ENCODE measurements around the gene MBL2. TPM values are rescaled to one million over a fixed set of nuclear protein-coding genes. Genes with fewer than 3 reads are reported as not detected.

MBL2 gene
- total RNA-seq, 2 donors from 2014 or later: not detected

DNA sequence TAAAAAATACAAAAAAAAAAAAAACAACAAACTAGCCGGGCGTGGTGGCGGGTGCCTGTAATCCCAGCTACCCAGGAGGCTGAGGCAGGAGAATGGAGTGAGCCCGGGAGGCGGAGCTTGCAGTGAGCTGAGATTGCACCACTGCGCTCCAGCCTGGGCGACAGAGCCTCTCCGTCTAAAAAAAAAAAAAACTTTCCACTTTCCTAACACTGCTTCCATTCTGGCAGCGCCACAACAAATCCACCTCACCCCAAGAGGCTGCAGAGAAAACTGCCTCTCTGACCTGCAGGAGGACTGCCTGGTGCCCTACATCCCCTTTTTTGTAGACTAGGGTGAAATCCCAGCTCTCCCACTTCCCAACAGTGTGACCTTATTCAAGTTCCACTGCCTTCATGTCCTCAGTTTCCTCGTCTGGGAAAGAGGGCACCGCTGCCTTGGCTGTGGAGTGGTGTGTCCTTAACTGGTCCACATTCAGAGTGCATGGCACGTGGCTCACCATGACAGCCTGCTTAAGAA is 2.6 kb upstream of the MBL2 start:
- TF ChIP-seq POLR2A (IDR thresholded peaks at IDR 0.05): no peak
- TF ChIP-seq, protein P1, sequence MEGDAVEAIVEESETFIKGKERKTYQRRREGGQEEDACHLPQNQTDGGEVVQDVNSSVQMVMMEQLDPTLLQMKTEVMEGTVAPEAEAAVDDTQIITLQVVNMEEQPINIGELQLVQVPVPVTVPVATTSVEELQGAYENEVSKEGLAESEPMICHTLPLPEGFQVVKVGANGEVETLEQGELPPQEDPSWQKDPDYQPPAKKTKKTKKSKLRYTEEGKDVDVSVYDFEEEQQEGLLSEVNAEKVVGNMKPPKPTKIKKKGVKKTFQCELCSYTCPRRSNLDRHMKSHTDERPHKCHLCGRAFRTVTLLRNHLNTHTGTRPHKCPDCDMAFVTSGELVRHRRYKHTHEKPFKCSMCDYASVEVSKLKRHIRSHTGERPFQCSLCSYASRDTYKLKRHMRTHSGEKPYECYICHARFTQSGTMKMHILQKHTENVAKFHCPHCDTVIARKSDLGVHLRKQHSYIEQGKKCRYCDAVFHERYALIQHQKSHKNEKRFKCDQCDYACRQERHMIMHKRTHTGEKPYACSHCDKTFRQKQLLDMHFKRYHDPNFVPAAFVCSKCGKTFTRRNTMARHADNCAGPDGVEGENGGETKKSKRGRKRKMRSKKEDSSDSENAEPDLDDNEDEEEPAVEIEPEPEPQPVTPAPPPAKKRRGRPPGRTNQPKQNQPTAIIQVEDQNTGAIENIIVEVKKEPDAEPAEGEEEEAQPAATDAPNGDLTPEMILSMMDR (IDR thresholded peaks at IDR 0.05): no peak
- peaks cover 4% of the 10 kb centered on the region for H3K4me1 ChIP-seq
- no peak overlapping the region for H3K4me3 ChIP-seq
- ATAC-seq (no peak), DNase-seq (no peak)
- H3K27ac ChIP-seq: no peak overlapping the region
- H3K9me3 ChIP-seq: no peaks in the 10 kb centered on the region
- intact Hi-C loops (cut with DNase I): no loop called here
- no peaks in the 10 kb centered on the region for H3K36me3 ChIP-seq (replicated peaks in 1 of 2; ENCODE audit: insufficient read depth in 1 of 2, low read depth in 2 of 2)
- no peaks in the 10 kb centered on the region for H3K27me3 ChIP-seq
- WGBS, 2 donors: 78 to 89% methylated on average over 12 of the region's 12 CpGs

DNA sequence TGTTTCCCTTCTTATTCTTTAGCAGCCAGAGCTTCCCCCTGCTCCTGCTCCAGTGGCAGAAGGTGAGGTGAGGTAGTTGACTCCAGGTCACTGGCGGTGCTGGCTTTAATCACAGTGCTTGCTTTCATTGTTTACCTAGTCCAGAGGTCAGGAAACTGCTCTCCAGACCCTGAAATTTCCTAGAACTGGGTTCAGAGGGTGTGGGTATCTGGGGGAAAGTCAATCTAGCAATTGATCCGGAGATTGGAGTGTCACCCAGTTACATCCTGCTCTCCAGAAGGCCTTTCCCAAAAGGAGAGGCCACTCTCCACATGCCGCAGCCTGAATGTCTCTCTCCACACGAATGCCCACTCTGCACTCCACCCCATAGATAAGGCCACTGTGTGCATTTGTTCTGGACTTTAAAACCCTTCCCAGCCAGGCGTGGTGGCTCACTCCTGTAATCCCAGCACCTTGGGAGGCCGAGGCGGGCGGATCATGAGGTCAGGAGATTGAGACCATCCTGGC is 2.1 kb upstream of the MBL2 start:
- DNase-seq (no peak), ATAC-seq (no peak)
- no peaks in the 10 kb centered on the region for H3K27me3 ChIP-seq
- no peaks in the 10 kb centered on the region for H3K9me3 ChIP-seq
- no peak for TF ChIP-seq POLR2A (IDR thresholded peaks at IDR 0.05)
- TF ChIP-seq, protein P1 (IDR thresholded peaks at IDR 0.05): no peak
- no peak overlapping the region for H3K27ac ChIP-seq
- H3K4me1 ChIP-seq: peaks cover 4% of the 10 kb centered on the region
- no peak overlapping the region for H3K4me3 ChIP-seq
- 50 to 64% methylated on average over 8 of the region's 8 CpGs for WGBS, 2 donors
- intact Hi-C loops (cut with DNase I): no loop called here
- no peaks in the 10 kb centered on the region for H3K36me3 ChIP-seq (replicated peaks in 1 of 2; ENCODE audit: insufficient read depth in 1 of 2, low read depth in 2 of 2)

DNA sequence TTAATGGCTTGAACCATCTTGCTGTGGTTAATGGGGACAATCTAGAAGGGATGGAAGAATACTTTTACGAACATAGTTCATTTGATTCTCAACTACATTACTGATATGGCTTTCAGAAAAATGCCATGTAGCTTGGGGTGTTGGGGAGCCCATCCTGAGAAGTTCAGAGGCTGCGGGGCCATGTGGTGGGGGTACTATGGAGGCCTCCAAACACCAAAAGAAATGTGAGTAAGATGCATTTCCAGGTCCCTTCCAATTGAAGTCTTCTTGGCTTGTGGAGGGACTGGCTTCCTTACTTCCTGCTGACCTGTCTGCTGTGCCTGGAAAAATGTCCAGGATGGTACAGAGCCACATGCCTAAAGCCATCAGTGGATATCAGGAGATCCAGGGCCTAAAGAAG is 1.6 kb upstream of the MBL2 start:
- DNase-seq (no peak), ATAC-seq (no peak)
- Histone ChIP-seq H3K4me3 (no peak overlapping the region), H3K36me3 (replicated peaks in 1 of 2; ENCODE audit: insufficient read depth in 1 of 2, low read depth in 2 of 2) (no peaks in the 10 kb centered on the region), H3K27me3 (no peaks in the 10 kb centered on the region), H3K9me3 (no peaks in the 10 kb centered on the region), H3K27ac (no peak overlapping the region), H3K4me1 (peaks cover 4% of the 10 kb centered on the region)
- intact Hi-C loops (cut with DNase I): no loop called here
- no peak for TF ChIP-seq POLR2A (IDR thresholded peaks at IDR 0.05)
- TF ChIP-seq, protein P1 (IDR thresholded peaks at IDR 0.05): no peak
- 82 to 89% methylated on average over 2 of the region's 2 CpGs for whole genome bisulfite sequencing, 2 donors

DNA sequence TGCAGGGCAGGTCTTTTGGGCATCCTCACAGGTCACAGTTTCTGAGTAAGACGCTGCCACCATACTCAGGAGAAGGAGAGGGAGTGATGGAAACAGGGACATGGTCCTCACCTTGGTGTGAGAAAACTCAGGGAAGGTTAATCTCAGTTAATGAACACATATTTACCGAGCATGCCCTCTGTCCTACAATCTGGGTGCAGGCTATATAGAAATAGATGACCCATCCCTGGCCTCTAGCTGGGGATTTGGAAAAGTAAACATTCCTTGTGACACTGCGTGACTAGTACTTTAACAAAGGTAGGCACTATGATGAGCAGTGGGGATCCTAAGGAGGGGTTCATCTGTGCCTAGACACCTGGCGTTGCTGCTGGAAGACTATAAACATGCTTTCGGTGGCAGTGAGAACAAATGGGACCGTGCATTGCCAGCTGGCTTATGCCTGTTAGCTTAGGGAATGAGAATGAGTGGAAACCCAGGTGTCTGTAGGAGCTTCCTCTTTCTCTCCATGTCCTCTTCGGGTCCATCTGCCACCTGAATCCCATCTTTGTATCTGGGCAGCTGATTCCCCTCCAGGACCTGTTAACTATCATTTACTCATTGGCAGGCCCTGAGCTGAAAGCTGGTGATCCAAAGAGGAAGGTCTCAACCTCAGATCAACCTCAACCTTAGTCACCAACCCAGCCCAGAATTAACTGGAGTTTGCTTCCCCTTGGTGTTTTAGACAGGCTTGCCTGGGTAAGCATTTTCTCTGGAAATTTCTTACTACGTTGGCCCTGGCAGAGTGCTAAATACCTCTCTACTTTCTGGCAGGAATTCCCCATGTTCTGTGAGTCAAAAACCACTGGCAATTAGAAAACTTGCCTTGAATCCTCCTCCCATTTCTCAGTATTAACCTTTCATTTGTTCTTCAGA is 794 bp downstream of the MBL2 start:
- no peaks in the 10 kb centered on the region for H3K36me3 ChIP-seq (replicated peaks in 1 of 2; ENCODE audit: insufficient read depth in 1 of 2, low read depth in 2 of 2)
- H3K9me3 ChIP-seq: no peaks in the 10 kb centered on the region
- no peak overlapping the region for H3K27ac ChIP-seq
- TF ChIP-seq POLR2A (IDR thresholded peaks at IDR 0.05): no peak
- TF ChIP-seq, protein P1 (IDR thresholded peaks at IDR 0.05): no peak
- intact Hi-C loops (cut with DNase I): no loop called here
- H3K4me1 ChIP-seq: peaks cover 4% of the 10 kb centered on the region
- 65 to 66% methylated on average over 8 of the region's 8 CpGs for WGBS, 2 donors
- no peak overlapping the region for H3K4me3 ChIP-seq
- no peak for ATAC-seq
- H3K27me3 ChIP-seq: no peaks in the 10 kb centered on the region
- no peak for DNase-seq
